Measurements from ENCODE around the gene PRADC1. TPM values are rescaled to one million over a fixed set of nuclear protein-coding genes. Genes with fewer than 3 reads are reported as not detected.

PRADC1 gene
- total and polyA plus RNA-seq, 9 of the 15 experiments (the other 6 are each of a cell fraction or from before 2014, with no cell fraction given), result 7.3 to 47.4 (median 34.2) TPM

- TF ChIP-seq ZNF3 (CRISPR knock-in tag; IDR thresholded peaks at IDR 0.05) (no peak), NEUROD1 (IDR thresholded peaks at IDR 0.05; ENCODE audit: borderline replicate concordance, low read depth, low read length, partially characterized antibody) (peak; percentile 98), KLF13 (tag; IDR thresholded peaks at IDR 0.05; ENCODE audit: borderline replicate concordance, low read depth) (peak; percentile 60; the same call in 1 of the 2 replicates), ETV6 (IDR thresholded peaks at IDR 0.05; ENCODE audit: borderline replicate concordance in 1 of 2, low read depth in 2 of 2, low read length in 1 of 2) (no peak), ETV6 (CRISPR knock-in tag; IDR thresholded peaks at IDR 0.05; ENCODE audit: borderline replicate concordance) (no peak), SMARCA5 (IDR thresholded peaks at IDR 0.05) (0 out of 2 replicates have a peak, but pooled peaks have one; percentile 26), LEF1 (IDR thresholded peaks at IDR 0.05) (no peak; the same call in 1 of the 2 replicates), NCOA6 (IDR thresholded peaks at IDR 0.05) (no peak), FOXP4 (CRISPR knock-in tag; IDR thresholded peaks at IDR 0.05; ENCODE audit: borderline replicate concordance) (no peak), ATF1 (CRISPR knock-in tag; IDR thresholded peaks at IDR 0.05) (peak; percentile 58), ATF1 (tag; IDR thresholded peaks at IDR 0.05) (peak; percentile 91), ZNF780A (CRISPR knock-in tag; IDR thresholded peaks at IDR 0.05) (no peak), SP2 (IDR thresholded peaks at IDR 0.05; ENCODE audit: extremely low read depth, low read depth, low read length, poor library complexity, severe bottlenecking) (peak; percentile 89), FOXK2 (conservative IDR thresholded peaks at IDR 0.05 in 1 of 2, IDR thresholded peaks at IDR 0.05 in 1 of 2; ENCODE audit: low read depth in 2 of 2) (peak; percentile 83 to 90), TOE1 (IDR thresholded peaks at IDR 0.05; ENCODE audit: borderline replicate concordance) (peak; percentile 61), TOE1 (CRISPR knock-in tag; IDR thresholded peaks at IDR 0.05; ENCODE audit: borderline replicate concordance, low read depth) (no peak), E4F1 (CRISPR knock-in tag; IDR thresholded peaks at IDR 0.05; ENCODE audit: borderline replicate concordance) (no peak), STAT5B (CRISPR knock-in tag; IDR thresholded peaks at IDR 0.05) (no peak), HLTF (IDR thresholded peaks at IDR 0.05) (peak; percentile 64; the same call in 1 of the 2 replicates), NFE2L1 (tag; IDR thresholded peaks at IDR 0.05; ENCODE audit: borderline replicate concordance, low read depth) (no peak), HINFP (tag; conservative IDR thresholded peaks at IDR 0.05; ENCODE audit: low read depth) (no peak)
Measured at GRCh38 chr2:73233154-73233931, at the start of gene PRADC1 (continued).

Measured in K562 (cell line).